ENCODE measurements around the gene USH2A.

The USH2A gene

DNA sequence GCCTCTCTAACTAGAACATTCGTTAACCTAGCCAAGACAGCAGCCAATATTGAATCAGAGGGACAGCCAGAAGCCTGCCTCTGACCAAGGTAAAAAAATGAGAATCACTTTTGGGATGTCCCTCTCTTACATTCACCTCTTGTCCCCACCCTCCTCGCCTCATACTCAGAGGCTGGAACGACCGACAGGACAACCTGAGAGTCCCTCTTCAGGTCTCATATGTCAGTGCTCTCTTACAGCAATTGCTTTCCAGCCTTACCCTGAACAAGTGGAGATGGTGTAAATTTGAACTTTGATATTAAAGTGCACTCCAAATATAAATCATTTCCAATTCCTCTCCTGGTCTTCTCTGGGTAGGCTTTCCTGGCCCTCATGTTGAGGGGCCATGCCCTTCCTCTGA, 528.6 kb downstream of the USH2A start:
- TF ChIP-seq, protein P1, sequence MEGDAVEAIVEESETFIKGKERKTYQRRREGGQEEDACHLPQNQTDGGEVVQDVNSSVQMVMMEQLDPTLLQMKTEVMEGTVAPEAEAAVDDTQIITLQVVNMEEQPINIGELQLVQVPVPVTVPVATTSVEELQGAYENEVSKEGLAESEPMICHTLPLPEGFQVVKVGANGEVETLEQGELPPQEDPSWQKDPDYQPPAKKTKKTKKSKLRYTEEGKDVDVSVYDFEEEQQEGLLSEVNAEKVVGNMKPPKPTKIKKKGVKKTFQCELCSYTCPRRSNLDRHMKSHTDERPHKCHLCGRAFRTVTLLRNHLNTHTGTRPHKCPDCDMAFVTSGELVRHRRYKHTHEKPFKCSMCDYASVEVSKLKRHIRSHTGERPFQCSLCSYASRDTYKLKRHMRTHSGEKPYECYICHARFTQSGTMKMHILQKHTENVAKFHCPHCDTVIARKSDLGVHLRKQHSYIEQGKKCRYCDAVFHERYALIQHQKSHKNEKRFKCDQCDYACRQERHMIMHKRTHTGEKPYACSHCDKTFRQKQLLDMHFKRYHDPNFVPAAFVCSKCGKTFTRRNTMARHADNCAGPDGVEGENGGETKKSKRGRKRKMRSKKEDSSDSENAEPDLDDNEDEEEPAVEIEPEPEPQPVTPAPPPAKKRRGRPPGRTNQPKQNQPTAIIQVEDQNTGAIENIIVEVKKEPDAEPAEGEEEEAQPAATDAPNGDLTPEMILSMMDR (IDR thresholded peaks at IDR 0.05): no peak
- no peak overlapping the region for H3K27ac ChIP-seq
- no peak overlapping the region for H3K4me3 ChIP-seq
- no peak for DNase-seq (ENCODE audit: low spot score)

DNA sequence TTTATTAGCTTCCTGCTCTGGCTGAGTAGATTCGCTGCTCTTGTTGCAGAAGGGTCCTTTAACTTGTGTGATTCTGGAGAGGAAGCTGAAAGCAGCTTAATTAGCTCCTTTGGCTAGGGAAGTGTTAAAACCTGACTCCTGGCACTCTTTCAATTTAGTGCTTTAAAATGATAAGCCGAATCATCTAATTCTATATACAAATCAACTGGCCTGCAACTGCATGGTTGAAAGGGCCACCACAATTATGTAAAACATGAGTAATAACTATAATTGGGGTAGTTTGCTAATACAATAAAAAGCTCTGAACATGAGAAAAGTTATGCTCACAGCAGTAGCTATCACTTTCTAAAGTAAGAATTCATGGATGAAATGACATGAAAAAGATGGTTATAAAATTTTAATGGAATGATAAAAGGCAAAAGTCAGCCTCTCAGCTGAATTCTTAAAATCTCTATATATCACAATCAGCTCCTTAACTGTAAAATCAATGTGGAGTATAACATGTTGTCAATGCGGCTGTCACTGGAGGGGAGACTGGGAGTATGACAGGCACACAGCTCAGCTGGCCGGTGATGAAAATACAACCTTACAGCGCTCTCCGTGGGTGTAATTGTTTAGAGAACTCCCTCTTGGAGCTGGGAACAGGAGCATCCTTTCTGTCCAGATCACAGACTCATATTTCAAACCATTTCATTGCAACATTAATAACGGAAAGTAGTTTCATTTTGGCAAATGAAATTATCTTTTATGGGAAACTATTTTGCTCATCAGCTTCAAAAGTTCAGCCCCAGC, 531.8 kb downstream of the USH2A start:
- TF ChIP-seq, protein P1 (IDR thresholded peaks at IDR 0.05): no peak
- DNase-seq (ENCODE audit: low spot score): no peak
- no peak overlapping the region for H3K4me3 ChIP-seq
- H3K27ac ChIP-seq: no peak overlapping the region

DNA sequence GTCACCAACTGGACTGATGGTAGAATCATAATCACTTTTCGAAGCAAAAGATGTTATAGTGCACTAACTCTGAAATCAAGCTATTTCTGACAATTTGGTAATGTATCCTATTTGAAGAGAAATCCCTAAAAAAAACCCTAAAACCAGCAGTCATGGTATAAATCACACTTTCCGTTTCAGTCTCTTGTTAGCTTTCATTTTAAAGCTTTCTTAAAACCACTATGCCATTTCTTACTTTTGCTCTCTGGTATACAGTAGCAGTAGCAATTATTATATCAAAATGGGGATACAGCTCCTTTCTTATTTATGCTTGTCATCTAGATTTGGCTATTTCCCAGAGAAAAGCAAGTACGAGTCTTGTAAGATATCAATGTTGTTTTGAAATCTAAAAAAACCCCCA, 532.8 kb downstream of the USH2A start:
- Histone ChIP-seq H3K4me3 (no peak overlapping the region), H3K27ac (no peak overlapping the region)
- TF ChIP-seq, protein P1 (IDR thresholded peaks at IDR 0.05): no peak
- no peak for DNase-seq (ENCODE audit: low spot score)

DNA sequence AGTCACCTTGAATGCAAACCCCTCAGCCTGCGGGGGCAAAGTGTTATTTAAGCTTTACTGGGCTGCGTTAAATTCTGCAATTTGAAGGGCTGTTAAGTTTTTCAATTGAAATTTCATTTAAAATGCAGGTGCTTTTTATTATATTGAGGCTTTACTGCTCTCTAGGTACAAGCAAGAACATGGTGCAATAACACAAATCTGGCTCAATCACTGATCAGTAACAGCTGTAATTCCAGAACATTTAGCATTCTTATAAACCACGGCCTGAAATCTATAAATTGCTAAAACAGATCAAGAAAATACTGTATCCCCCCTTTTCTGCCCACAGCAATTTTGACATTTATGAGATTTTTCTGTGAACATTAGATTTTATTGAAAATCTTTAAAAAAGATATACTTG, 533.4 kb downstream of the USH2A start:
- TF ChIP-seq, protein P1 (IDR thresholded peaks at IDR 0.05): no peak
- Histone ChIP-seq H3K27ac (no peak overlapping the region), H3K4me3 (no peak overlapping the region)
- no peak for DNase-seq (ENCODE audit: low spot score)

DNA sequence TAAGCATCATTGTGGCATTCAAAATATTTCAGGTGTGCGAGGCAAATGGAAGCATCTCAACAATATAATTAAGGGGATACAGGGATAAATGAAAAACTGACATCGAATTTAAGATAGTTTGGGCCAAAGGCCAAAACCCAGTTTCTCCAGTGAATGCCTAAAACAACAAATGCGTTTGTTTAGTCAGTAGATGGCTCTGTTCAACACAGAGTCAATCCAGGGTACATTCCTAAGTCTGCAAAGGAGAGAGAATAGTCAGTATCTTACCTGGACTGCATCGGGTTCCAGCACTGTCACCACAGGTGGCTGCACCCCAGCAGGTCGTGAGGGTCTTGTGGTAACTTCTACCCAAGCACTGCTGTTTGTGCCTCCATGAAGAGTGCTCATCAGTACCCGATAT, 535.1 kb downstream of the USH2A start:
- Histone ChIP-seq H3K27ac (no peak overlapping the region), H3K4me3 (no peak overlapping the region)
- no peak for DNase-seq (ENCODE audit: low spot score)
- TF ChIP-seq, protein P1 (IDR thresholded peaks at IDR 0.05): no peak

DNA sequence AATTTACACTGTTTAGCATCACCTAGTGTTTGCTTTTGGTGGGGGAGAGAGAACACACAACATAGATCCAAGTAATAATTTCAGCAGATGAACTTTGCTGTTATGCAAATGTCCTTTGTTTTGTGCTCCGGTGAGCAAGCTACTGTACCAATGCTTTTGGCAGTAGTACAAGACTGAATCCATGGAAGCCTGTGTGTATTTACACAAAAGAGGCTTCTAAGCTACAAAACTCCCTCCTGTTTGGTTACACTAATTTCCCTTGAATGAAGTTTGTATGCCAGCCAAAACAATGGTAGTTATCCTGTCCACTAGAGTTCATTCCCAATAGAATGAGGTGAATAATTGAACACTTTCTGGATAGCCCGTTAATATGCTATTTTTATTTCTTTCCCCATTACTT, 535.6 kb downstream of the USH2A start:
- no peak for DNase-seq (ENCODE audit: low spot score)
- Histone ChIP-seq H3K4me3 (no peak overlapping the region), H3K27ac (no peak overlapping the region)
- TF ChIP-seq, protein P1 (IDR thresholded peaks at IDR 0.05): no peak

DNA sequence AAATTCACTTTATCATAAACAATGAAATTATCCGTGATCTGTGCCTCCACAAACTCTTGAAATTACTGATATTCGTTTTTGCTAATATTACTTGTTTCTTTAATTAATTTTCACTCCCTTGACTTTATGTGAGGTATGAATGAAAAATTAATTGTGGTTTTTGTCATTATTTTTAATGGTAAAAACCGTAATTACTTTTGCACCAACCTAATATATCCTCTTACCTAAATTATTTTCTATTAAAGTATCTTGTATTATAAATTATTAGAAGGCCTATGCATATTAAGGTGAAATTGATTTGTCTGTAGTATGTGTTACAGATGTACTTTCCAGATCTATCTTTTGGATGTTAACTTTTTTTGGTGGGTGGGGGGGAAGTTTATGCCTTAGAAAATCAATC, 540.2 kb downstream of the USH2A start:
- H3K4me3 ChIP-seq: no peak overlapping the region
- H3K27ac ChIP-seq: no peak overlapping the region
- TF ChIP-seq, protein P1 (IDR thresholded peaks at IDR 0.05): no peak
- no peak for DNase-seq (ENCODE audit: low spot score)

Measured in coronary artery (tissue), 2 donors.